Activated CD8-positive, alpha-beta memory T cell treated with anti-CD3 and anti-CD28 coated beads for 4 hours (primary cell): ENCODE measurements around the gene ZNF507.
"Not testable (repeated sequence)": the region's sequence is repeated elsewhere in the genome, so short reads cannot be mapped to it uniquely, and the experiment has no call there.

Source experiments
- DNase-seq, 2 donors: peaks; one replicate each; pipeline ENCODE4 v3.0.0-alpha.2; 2020; ENCODE audit warnings: low read depth in 2 of 2

The ZNF507 gene

DNA sequence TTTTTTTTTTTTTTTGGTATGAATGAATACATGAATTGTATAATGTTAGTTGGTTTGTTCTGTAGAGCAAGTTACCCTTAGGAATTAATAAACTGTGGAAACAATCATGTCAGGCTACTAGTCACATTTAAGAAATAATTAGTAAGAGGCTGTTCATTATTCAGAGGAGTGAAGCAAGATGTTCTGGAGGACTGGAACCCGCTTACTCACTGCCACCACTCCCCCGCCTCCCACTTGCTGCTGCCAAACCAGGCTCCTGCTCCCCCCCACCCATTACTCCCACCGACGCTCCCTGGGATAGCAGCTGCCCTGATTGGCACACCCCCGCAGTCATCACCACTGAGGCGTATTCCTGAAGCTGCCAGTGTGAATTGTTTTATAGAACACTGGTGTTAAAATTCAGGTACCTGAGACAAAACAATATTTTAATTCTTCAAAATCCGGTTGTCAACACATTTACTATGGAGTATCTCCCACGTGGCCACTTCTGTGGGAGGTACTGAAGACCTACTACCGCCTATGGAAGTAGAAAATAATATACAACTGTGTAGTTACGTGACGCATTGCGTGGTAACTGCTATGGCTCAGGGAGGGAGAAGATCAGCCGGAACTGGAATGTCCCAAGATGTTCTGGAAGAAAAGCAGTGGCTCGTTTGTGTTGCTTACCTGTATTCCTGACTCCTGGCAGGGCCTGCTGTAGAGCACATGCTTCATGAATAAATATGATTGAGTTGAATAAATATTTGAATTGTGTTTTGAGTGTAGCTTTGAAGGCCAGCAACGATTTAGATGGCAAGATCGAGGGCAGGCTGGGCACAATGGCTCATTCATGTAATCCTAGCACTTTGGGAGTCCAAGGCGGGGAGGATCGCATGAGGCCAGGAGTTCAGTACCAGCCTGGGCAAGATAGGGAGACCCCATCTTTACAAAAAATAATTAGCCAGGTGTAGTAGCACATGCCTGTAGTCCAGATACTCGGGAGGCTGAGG, 61.9 kb downstream of the ZNF507 start:
- no peak for DNase-seq

DNA sequence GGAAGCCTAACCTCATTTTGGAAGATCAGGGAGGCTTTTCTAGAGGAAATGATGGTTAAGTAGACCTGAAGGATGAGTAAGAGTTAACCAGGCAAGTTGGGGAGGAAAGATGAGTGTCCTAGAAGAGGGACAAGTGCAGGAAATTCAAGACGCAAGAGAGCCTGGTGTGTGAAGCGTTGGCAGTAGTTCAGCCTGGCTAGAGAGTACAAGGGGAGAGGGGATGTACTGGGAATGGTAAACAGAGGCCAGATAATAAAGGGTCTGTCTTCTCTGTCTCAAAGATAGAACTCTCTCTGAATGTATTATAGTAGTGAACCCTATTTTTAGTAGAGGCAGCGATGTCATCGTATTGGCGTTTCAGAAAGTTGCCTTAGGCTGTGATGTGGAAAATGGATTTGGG, 69.8 kb downstream of the ZNF507 start:
- DNase-seq = no peak

DNA sequence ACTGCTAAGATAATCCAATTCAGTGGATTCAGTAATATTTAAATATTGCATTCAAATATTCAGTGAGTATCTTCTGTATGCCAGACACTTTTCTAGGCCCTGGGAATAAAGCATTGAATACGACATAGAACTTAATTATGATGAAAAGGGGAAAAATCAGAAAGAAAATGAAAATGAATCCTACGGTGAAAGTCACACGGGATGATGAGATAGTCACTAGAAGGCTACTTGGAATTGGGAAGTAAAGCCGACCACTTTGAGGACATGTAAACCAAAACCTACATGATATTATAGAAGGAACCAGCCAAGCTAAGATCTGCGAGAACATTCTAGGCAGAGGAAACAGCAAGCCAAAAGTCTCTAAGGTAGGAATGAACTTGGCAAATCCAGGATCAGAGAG, 70.3 kb downstream of the ZNF507 start:
- DNase-seq = no peak

DNA sequence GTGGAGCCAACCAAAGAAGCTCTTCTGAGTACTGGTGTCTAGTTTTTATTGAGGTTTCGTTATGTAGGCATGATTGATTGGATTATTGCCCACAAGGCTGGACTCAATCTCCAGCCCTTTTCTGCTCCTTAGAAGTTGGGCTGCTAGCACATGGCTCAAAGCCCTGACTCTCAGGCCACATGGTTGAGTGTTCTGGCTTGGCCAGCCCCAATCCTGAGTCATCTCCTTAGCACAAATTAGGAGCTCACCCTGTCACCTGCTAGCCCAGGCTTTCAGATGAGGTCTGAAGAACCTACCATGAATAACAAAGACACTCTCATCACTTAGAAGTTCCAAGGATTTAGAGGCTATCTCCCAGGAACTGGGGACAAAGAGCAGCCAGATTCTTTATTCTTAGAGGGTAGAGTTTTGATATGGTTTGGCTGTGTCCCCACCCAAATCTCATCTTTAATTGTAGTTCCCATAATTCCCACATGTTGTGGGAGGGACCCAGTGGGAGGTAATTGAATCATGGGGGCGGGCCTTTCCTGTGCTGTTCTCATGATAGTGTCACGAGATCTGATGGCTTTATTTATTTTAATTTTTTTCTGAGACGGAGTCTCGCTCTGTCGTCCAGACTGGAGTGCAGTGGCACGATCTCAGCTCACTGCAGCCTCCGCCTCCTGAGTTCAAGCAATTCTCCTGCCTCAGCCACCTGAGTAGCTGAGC, 71.5 kb downstream of the ZNF507 start:
- DNase-seq = no peak

DNA sequence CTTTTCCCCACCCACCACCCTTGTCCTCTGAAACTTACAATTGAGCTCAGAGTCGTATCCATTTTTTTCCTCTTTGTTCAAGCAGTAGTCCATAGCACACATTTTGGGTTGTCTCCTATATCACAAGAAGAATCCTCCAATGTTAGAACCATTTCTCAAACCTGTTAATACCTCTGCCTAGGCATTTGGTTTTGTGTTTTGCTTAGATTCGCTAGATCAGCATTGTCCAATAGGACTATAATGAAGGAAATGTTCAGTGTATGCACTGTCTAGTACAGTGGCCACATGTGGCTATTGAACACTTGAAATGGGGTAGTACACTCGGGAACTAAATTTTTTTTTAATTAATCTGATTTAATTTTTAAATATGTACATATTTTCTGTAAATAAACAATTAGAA, 72.7 kb downstream of the ZNF507 start:
- no peak for DNase-seq

DNA sequence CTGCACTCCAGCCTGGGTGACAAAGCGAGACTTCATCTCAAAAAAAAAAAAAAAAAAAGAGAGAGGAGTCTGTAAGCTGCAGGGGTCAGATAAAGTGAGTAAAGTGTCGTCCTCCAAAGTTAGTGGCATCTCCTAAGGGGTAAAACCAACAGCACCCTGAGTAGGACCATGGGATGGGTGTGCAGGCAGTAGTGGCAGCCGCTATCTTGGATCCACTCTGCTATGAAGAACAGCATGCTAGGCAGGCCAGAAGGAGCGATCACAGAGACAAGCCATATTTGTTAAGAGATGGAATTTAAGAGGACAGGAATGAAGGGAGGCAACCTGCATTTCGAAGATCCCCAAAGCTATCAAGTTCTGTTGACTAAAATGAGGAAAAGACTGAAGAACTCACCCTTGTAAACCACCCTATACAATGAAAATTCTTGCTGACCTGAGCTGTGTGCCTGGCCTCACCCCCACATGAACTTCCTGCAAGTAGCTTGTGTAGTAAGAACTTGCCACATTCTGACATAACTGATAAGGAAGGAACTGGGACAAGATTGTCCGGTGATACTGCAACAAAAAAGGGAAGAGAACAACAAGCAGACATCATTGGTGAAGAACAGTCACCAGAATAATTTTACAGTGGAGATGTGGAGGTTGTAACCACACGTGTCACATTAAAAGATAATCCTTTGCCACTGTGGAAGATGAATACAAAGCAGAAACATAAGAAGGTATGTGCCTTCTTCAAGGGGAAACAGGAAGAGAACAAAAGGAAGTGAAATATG, 76.4 kb downstream of the ZNF507 start:
- DNase-seq = no peak

DNA sequence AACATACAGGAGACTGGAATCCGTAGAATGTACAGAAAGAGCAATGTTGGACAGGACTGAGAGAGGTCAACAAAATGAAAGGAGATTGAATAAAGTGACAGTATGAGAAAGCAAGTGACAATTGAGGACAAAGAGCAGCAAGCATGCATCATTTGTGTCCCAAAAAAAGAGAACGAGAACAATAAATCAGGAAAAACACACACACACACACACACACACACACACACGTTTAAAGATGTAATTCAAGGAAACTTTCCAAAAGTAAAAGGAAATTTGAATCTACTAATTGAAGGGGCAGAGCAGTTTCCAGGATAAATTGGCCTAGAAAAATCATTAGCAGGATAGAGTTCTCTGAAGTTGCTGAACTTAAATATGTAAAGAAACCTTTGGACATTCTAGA, 77.0 kb downstream of the ZNF507 start:
- no peak for DNase-seq

DNA sequence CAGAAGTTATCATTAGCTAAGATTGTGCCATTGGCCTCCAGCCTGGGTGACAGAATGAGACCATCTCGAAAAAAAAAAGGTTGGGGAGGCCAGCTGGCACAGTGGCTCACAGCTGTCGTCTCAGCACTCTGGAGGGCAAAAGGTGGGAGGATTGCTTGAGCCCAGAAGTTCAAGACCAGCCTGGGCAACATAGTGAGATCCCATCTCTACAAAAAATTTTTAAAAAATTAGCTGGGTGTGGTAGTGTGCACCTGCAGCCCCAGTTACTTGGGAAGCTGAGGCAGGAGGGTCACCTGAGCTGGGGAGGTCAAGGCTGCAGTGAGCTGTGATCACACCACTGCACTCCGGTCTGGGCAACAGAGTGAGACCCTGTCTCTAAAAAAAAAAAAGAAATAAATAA, 78.5 kb downstream of the ZNF507 start:
- DNase-seq = not testable (repeated sequence)

DNA sequence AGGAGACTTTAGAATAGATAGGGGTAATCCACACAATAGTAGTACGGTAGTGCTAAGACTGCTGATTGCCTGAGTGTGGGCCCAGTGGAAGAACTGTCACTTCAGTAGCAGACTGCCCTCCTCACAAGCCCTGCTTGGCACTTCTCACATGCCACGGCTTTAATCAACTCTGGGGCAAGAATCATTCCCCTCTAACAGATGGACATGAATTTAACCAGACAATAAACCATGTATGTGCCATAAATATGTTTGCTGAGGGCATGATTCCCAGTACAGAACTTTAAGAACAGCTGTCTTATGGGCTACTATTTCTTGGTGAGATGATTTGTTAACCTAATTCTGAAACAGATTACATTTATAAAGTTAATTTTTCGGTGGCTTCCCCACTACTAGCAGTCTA, 82.1 kb downstream of the ZNF507 start:
- DNase-seq = no peak

DNA sequence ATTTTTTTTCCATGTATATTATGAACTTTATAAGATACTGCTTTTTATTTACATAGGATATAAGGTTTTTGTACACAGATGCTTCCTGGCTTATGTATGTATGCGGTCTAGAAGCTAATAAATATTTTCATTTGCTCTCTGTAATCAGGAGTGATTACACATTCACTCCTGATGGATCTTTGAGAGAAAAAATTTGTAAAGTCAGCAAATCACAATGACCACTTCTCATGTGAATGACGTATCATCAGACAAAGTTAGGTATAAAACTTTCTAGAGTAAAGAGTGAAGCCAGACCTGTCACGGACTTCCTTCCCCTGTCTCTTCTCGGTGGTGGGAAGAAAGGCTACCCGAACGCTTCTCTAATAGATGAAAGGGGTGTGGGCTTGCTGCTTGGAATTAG, 91.3 kb downstream of the ZNF507 start:
- no peak for DNase-seq

DNA sequence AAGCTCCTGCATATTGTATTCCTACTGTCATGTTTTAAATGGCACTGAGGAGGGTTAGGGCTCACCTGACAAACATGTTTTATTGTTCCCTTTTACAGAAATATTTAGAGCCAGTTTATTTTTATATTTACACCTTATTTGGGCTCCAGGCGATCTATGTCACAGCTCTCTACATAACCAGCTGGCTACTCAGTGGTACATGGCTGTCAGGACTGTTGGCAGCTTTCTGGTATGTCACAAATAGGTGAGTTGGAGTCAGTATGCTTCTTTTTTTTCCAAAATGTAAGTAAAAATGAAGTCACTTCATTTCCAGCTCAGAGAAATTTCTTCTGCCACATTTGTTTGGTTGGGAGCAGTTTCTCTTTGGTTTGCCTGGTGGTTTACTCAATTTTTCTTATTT, 91.7 kb downstream of the ZNF507 start:
- no peak for DNase-seq
